GM18867 (cell line): ENCODE results near the gene FAN1.
"Not testable (repeated sequence)": the region's sequence is repeated elsewhere in the genome, so short reads cannot be mapped to it uniquely, and the experiment has no call there.

Experiments
- ATAC-seq: cut with Tn5 transposase; IDR thresholded peaks from one replicate; pipeline ENCODE4 v1.9.1; 2021; ENCODE audit warnings: mild to moderate bottlenecking, moderate library complexity; ENCODE audit not compliant: unreplicated experiment

FAN1 gene

DNA sequence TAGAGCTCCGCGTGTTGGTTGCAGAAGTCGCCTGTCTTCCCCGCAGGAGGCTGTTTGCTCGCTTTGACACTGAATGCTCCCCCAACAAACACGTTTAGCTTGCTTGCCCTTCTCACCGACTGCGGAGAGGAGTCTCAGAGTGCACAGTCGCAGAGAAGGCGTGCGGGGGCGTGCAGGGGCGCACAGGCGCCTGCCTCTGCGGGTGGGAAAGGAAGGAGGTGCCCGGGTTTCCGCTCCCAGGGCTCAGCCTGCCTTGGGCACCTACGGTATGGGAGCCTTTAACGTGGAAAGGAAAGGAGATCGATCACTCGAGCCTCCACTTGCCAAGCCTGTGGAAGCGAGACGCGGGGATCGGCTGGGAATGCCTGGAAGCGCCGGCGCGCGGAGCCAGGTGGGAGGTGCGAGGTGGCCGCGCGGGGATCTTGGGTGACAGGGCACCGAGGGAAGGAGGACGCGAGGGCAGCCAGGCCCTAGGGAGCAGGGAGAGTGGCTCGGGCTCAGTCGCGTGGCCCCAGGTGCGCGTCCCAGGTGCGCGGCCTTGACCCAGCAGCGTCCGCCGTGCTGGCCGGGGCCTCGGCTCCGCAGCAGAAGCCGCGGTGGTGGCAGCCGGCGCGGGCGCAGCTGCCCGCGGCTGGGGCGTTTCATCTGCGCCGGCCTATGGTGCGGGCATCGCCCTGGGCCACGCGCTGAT lies at the start of gene FAN1:
FAN1 (plus strand) TSS at position 419 of the 691 bp plus-strand sequence. CDS start 749 bp downstream, outside the sequence.
- peak; percentile 91 for ATAC-seq

DNA sequence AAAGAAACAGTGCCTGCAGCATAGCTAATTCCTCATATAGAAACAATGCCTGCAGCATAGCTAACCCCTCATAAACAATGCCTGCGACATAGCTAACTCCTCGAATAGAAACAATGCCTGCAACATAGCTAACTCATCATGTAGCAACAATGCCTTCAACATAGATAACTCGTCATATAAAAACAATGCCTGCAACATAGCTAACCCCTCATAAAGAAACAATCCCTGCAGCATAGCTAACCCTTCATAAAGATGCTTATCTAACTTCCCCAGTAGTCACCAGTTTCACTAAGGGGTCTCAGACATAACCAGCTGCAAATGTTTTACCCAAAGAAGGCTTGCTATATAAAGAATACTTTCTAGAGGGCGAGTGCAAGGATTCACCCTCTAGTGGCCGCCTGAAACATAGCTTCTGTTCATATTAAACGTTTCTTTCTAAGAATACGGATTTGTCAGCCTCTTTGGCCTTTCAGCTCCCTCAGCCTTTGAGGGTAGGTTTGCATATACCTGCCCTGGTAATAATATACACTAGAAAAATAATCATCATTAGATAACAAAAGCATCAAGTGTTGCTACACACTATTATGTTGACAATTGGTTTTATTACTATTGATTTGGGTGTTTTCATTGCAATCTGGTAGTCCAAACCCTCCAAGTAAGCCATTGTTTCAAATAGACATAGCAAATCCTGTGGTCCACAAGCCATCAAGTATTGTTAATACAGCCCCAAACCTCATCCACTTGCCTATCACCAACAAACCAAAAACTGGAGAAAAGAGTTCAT lies 44.4 kb upstream of the FAN1 start:
- no peak for ATAC-seq

DNA sequence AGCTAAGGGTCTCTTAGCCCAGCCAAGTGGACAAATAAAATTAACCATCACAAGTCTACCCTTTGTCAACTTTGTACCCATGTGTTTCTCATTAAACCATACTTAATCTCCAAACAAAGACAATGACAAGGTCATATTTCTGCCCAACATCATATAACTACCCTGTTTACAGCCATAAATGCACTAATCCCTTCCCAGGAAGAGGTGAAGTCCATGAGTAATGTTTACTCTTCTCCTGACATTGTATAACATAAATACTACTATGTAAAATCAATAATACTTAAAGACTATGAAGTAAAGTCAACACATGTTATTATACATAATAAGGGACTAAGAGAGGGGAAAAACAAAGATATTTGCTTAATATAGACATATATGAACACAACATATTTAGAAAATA lies 38.5 kb upstream of the FAN1 start:
- no peak for ATAC-seq

DNA sequence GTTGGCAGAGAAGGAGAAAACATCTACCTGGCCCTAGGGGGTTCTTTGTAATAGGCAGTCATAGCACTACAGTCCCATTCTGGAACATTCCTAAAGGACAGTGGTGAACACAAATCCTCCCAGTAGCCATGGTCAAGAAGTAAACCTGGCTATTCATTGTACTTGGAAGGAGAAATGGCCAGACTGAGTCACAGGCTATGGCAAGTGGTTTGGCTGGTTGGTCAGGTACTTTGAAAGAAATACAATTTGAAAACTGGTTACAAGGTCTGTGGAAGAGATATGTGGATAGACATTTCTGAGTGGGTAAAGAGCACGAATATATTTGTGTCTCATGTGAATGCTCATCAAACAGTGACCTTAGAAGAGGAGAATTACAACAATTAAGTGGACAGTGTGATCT lies 33.0 kb upstream of the FAN1 start:
- no peak for ATAC-seq

DNA sequence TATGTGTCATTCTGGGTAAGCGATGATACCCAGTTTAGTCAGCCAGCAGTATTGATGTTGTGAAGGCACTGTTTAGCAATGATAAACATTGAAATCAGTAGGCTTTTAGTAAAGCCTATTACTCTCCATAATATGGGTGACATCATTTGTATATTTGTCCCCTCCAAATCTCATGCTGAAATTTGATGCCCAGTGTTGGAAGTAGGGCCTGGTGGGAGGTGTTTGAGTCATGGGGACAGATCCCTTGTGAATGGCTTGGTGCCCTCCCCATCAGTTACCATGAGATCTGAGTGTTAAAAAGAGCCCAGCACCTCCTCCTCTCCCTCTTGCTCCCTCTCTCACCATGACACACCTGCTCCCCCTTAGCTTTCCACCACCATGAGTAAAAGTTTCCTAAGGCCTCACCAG lies 31.4 kb upstream of the FAN1 start:
- ATAC-seq, result no peak

DNA sequence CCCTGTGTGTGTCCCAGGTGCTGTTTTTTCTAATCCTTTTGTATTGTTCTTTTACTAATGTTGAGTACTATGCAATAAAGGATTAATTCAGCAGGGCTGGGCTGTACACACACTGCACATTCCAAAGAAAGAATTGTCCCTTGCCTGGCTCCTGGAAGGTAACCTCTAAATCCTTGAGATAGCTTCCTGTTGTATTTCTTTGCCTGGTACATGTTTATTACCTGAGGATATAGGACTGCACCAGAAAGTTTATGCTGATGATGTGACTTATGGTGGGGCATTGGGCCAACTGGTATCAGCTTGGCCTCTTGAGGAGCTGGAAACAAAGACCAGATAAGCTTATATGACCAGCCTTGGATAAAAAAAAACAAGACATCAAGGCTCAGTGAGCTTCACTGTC lies 26.6 kb upstream of the FAN1 start:
- no peak for ATAC-seq

DNA sequence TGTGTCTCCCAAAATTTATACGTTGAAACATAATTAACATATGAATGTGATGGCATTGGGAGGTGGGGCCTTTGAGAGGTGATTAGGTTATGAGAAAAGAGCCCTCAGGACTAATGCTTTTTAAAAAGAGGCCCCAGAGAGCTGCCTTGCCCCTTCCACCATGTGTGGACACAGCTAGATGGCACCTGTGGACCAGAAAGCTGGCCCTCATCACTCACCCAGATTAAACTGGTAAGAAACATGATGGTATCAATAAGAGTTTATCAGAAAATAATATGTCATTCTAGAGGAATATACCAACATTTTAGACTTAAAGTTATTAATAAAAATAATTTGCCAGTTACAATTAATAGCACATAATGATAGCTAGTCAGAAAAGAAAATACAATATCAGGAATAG lies 25.2 kb upstream of the FAN1 start:
- ATAC-seq, result no peak

DNA sequence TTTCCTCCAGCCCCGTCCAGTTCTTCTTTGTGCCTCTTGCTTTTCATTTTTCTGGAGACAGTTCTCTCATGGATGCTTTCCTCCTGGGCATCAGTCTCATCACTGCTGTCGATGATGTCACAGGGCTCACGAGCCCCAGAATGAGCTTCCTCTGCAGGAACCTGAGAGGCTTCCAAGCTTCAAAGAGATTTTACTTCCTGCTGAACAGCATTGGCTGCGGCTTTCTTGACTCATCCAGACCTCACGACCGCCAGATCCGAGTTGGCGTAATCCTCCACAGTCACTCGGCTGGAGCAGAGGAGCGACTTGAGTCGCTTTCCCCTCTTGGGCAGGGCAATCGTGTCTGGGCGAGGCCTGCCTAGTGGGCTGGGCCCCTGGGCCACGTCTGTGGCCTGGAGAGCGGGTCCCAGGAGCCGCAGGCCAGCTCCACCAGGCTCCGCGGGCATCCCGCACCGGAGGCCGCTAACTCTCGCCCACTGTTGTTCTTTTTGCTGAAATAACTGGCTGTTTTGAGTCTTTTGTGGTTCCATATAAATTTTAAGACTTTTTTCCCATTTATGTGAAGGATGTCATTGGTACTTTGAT lies 20.8 kb upstream of the FAN1 start:
- no peak for ATAC-seq

DNA sequence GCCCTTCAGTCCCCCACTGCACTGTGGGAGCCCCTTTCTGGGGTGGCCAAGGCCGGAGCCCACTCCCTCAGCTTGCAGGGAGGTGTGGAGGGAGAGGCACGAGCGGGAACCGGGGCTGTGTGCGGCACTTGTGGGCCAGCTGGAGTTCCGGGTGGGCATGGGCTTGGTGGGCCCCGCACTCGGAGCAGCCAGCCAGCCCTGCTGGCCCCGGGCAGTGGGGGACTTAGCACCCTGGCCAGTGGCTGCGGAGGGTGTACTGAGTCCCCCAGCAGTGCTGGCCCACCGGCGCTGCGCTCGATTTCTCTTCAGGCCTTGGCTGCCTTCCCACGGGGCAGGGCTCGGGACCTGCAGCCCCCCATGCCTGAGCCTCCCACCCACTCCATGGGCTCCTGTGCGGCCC lies 20.0 kb upstream of the FAN1 start:
- ATAC-seq, result not testable (repeated sequence)

DNA sequence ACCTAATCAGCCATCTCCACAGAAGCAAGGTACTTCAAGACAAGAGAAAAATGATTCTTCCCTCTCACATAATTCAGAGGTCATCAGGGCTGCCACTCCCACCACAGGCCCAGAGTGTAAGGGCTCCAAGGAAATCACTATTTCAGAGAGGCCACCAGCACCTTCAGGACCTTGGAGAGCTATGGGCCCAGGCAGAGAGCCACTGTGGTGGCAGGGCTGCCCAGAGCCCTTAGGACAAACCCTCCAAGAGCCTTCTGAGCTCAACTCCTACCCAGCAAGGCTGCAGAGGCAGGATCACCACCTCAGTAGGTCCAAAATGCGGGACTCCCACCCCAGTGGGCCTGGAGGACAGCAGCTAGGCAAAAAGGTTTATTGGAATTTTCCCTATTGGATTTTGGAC lies 17.9 kb upstream of the FAN1 start:
- ATAC-seq, result no peak

DNA sequence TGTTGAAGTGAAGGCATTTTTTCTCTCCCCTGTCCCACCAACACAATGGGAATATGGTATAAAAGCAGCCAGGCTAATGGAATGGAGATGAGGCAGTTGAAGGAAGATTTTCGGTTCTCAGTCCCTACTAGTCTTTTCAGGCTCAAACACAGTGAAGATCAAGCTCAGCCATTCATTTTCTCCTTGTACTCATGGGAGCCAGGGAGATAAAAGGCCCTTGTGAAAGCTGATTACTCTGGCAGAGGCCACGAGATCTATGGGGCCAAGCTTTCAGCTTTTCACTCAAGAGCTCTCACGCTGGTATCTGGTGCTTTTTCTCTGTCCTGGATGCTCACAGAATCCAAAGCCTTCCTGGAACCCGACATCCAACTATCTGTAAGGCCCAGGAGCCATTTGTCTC lies 14.5 kb upstream of the FAN1 start:
- no peak for ATAC-seq

DNA sequence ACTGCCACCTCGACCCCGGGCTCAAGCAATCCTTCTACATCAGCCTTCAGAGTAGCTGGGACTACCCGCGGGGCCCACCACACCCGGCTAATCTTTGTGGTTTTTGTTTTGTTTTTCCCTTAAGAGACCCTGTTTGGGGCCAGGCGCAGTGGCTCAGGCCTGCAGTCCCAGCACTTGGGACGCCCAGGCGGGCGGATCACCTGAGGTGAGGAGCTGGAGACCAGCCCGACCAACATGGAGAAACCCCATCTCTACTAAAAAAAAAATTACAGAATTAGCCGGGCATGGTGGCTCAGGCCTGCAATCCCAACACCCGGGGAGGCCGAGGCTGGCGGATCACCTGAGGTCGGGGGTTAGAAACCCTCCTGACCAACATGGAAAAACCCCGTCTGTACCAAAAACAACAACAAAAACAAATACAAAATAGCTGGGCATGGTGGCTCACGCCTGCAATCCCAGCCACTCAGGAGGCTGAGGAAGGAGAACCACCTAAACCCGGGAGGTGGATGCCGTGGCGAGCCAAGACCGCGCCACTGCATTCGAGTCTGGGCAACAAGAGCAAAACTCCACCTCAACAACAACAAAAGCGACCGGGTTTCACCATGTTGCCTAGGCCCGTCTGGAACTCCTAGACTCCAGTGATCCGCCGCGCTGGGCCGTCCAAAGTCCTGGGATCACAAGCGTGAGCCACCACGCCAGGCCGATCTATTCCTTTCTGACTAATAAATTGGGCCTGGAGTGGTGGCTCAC lies 8.1 kb upstream of the FAN1 start:
- ATAC-seq, result no peak

DNA sequence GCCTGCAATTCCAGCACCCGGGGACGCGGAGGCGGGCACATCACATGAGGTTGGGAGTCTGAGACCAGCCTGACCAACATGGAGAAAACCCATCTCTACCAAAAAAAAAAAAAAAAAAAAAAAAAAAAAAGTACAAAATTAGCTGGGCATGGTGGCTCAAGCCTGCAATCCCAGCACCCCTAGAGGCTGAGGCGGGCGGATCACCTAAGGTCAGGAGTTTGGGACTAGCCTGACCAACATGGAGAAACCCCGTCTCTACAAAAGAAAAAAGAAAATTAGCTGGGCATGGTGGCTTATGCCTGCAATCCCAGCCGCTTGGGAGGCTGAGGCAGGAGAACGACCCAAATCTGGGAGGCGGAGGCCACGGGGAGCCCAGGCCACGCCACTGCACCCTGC lies 7.5 kb upstream of the FAN1 start:
- no peak for ATAC-seq

DNA sequence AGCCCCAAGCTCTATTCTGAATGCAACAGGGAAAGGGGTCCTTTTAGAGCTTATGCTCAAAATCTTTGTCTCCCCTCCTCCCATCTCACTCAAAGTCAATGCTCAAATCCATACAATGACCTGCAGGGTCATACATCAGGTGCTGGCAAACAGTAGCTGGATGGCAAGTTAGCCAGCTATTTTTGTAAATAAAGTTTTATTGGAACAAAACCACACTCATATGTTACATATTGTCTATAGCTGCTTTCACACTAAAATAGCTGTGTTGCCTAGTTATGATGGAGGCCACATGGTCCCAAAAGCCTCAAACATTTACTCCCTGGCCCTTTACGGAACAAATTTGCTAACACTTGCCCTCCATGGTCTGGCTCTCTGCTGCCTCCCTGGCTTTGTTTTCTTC lies 1.8 kb upstream of the FAN1 start:
- ATAC-seq, result no peak

DNA sequence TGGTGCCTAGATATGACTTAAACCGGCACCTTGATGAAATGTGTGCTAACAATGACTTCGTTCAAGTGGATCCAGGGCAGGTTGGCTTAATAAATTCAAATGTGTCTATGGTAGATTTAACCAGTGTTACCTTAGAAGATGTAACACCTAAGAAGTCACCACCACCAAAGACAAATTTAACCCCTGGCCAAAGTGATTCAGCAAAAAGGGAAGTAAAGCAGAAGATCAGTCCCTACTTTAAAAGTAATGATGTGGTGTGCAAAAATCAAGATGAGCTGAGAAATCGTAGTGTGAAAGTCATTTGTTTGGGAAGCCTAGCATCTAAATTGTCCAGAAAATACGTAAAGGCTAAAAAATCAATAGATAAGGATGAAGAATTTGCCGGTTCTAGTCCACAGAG lies 1.1 kb downstream of the FAN1 start:
- ATAC-seq, result no peak

DNA sequence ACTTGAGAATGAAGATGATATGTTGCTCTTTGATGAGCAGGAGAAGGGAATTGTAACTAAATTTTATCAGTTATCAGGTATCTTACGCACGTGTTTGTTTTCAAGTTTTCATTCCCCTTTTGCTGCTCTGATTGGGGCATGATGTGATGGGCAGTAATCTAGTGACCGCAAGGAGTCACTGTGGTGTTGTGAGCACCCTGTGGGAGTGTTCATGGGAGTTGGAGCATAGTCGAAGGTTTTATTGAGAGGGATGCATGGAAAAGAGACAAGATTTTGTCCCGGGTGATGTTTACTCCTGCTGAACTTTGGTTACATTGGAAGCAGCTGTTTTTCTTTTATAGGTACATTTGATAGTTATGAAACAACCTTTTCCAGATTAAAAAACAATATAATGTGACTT lies 2.1 kb downstream of the FAN1 start:
- ATAC-seq, result no peak

DNA sequence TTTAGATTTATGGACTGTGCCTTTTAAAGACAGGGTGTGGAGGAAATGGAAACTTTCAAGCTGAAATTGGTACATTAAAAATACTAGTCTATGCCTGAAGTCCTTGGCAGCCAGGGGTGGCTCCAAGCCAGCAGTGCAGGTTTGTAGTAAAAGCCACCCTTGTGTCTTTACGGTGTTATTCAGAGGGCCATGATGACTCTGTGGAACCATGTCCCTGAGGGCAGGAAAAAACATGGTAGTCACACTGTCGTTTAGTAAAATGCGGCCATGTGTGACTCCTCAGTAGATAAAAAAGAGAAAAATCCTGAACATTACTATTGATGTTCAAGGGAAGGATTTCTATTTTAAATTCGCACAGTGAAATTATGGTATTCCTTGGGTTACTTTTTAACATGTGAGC lies 2.7 kb downstream of the FAN1 start:
- ATAC-seq, result no peak

DNA sequence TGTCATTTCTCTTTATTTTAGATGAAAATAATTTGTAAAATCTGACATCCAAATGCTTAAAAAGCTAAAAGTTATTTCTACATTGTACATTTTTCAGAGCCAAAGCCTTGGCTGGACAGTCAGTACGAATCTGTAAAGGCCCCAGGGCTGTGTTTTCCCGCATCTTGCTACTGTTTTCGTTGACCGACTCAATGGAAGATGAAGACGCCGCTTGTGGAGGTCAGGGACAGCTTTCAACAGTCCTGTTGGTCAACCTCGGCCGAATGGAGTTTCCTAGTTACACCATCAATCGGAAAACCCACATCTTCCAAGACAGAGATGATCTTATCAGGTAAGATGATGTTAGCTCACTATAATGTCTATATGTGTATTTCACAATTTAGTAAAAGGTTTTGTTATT lies 10.0 kb downstream of the FAN1 start:
- no peak for ATAC-seq

DNA sequence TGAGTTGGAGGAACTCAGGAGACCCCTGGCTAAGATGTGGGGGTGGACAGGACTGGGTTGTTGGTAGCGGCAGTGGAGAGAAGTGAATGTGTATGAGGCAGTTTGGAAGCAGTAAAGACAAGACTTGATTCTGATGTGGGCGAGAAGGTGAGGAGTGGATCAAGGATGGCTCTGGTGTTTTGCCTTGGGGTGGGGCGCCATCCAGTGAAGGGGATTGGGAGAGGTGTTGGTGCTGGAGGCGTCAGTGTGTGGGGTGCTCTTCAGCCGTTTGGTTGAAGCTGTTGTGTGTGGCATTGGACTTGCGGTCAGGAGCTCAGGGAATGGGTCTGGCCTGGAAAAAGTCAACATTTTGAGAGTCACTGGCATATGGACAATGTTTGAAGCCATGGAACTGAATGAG lies 13.3 kb downstream of the FAN1 start:
- no peak for ATAC-seq

DNA sequence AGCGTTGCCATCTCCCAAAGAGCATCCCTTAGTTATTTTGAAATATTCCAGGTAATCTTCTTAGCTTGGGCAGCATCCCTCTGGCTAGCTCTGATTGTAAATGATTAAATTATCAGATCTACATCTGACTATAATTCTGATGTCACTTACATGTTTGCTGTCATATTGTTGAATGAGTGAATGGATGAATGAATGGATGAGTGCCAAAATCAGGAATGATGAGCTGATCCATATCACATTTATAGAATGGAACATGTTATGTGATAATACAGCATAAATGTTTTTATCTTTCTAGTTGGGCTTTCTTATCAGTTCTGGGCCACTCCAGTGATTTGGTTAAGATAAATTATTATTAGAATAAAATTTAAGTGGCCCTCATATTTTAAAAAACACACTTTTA lies 14.0 kb downstream of the FAN1 start:
- ATAC-seq, result no peak

DNA sequence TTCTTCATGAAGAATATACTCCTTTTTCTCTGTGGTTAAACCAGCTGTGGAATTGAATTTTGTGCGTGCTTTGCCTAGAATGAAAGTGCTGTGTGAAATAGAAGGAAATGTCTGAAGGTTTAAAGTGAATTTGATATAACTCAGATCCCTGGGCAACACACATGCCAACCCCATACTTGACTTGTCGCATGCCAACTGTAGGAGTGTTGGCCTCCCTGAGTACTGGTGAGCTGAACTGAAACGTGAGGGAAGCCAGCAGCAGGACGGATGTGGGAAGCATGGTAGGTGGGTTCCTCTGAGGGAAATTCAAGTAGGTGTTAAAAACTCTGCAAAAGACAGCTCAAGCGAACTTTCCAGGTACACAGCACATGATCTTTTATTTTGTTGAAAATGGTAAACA lies 14.7 kb downstream of the FAN1 start:
- ATAC-seq, result no peak
